Urothelium cell line (cell line): ENCODE results near the gene C8B.

Source experiments
- DNase-seq: peaks from one replicate; pipeline ENCODE4 v3.0.0; 2011; ENCODE audit warnings: low spot score, mixed read lengths
- FAIRE-seq: peaks from 2 replicates; lab custom pipeline; 2011; peaks lifted over from hg19 to GRCh38; lab: Jason Lieb, UNC

The C8B gene

GRCh38 chr1:56933161-56933560 lies 32.7 kb downstream of the C8B start:
- FAIRE-seq: no peak
- no peak for DNase-seq

- FAIRE-seq (no peak), DNase-seq (no peak)
These were observed 34.1 kb downstream of the C8B start for GRCh38 chr1:56931686-56932085.

GRCh38 chr1:56931211-56931610 lies 34.6 kb downstream of the C8B start:
- DNase-seq (no peak), FAIRE-seq (no peak)

GRCh38 chr1:56929492-56929891 lies 36.3 kb downstream of the C8B start:
- DNase-seq (no peak), FAIRE-seq (no peak)

GRCh38 chr1:56927986-56928385 lies 37.8 kb downstream of the C8B start:
- FAIRE-seq (no peak), DNase-seq (no peak)

- no peak for FAIRE-seq
These were observed 38.6 kb downstream of the C8B start for GRCh38 chr1:56927171-56927570.

GRCh38 chr1:56925193-56925592 lies 40.6 kb downstream of the C8B start:
- DNase-seq: no peak
- FAIRE-seq: no peak

More at GRCh38 chr1:56927171-56927570, 38.6 kb downstream of the C8B start:
- DNase-seq: no peak

- DNase-seq (no peak), FAIRE-seq (no peak)
These were observed 41.7 kb downstream of the C8B start for GRCh38 chr1:56924116-56924515.

- DNase-seq: no peak
- FAIRE-seq: no peak
These were observed 42.6 kb downstream of the C8B start for GRCh38 chr1:56923201-56923600.

- DNase-seq (no peak), FAIRE-seq (no peak)
These were observed 43.3 kb downstream of the C8B start for GRCh38 chr1:56922507-56922906.

GRCh38 chr1:56922070-56922469 lies 43.7 kb downstream of the C8B start:
- FAIRE-seq (no peak), DNase-seq (no peak)

GRCh38 chr1:56921479-56921878 lies 44.3 kb downstream of the C8B start:
- DNase-seq: no peak
- FAIRE-seq: no peak

- FAIRE-seq (no peak), DNase-seq (no peak)
These were observed 45.2 kb downstream of the C8B start for GRCh38 chr1:56920591-56921001.

GRCh38 chr1:56917356-56917755 lies 48.5 kb downstream of the C8B start:
- DNase-seq (no peak), FAIRE-seq (no peak)

- DNase-seq: no peak
- no peak for FAIRE-seq
These were observed 49.2 kb downstream of the C8B start for GRCh38 chr1:56916630-56917029.

- FAIRE-seq: no peak
- no peak for DNase-seq
These were observed 49.9 kb downstream of the C8B start for GRCh38 chr1:56915960-56916359.

GRCh38 chr1:56912325-56912724 lies 53.5 kb downstream of the C8B start:
- no peak for DNase-seq
- no peak for FAIRE-seq

- peak; percentile 16 for DNase-seq
- no peak for FAIRE-seq
These were observed 54.5 kb downstream of the C8B start for GRCh38 chr1:56911098-56911938.

- FAIRE-seq (no peak), DNase-seq (no peak)
These were observed 55.3 kb downstream of the C8B start for GRCh38 chr1:56910441-56910985.

GRCh38 chr1:56908619-56909221 lies 57.1 kb downstream of the C8B start:
- DNase-seq (no peak), FAIRE-seq (no peak)

- FAIRE-seq (no peak), DNase-seq (no peak)
These were observed 60.1 kb downstream of the C8B start for GRCh38 chr1:56905667-56906066.
